ENCODE measurements around the gene KRTAP5-11.

DNA sequence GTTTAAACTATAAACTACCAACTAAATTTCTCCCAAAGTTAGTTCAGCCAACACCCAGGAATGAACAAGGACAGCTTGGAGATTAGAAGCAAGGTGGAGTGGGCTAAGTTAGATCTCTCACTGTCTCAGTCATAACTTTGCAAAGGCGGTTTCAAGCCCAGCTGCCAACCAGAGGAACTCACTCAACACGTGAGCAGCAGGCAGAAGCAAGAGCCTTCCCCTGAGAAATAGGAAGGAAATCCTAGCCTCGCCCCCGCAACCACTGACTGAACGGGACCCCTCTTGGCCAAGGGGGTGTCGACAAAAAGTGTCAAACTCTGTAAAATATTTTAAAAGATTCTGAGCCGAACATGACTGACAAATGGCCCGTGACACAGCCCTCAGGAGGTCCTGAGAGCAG is 38.8 kb downstream of the KRTAP5-11 start:
- TF ChIP-seq, protein P1, sequence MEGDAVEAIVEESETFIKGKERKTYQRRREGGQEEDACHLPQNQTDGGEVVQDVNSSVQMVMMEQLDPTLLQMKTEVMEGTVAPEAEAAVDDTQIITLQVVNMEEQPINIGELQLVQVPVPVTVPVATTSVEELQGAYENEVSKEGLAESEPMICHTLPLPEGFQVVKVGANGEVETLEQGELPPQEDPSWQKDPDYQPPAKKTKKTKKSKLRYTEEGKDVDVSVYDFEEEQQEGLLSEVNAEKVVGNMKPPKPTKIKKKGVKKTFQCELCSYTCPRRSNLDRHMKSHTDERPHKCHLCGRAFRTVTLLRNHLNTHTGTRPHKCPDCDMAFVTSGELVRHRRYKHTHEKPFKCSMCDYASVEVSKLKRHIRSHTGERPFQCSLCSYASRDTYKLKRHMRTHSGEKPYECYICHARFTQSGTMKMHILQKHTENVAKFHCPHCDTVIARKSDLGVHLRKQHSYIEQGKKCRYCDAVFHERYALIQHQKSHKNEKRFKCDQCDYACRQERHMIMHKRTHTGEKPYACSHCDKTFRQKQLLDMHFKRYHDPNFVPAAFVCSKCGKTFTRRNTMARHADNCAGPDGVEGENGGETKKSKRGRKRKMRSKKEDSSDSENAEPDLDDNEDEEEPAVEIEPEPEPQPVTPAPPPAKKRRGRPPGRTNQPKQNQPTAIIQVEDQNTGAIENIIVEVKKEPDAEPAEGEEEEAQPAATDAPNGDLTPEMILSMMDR (conservative IDR thresholded peaks at IDR 0.05): no peak
- TF ChIP-seq ZFX (IDR thresholded peaks at IDR 0.05): no peak
